HepG2 (cell line): ENCODE measurements around the gene LSM8. TPM values are rescaled to one million over a fixed set of nuclear protein-coding genes. Genes with fewer than 3 reads are reported as not detected.

ENCODE experiments used
- ATAC-seq: fragments of 200-7000 bp; cut with Tn5 transposase; 3 replicates; pipeline ENCODE4 v1.9.1; 2020; ENCODE audit warnings: mild to moderate bottlenecking, moderate library complexity
- BruUV-seq: library from RNA; stranded (reverse); fragments of 400-500 nt; replicated peaks from 2 replicates; lab custom pipeline; 2021; lab: Mats Ljungman, UMichigan
- CTCF ChIA-PET: fragments of 300-600 bp; formaldehyde crosslinking; extraction: SDS; loops from one replicate; lab custom pipeline; 2021; ENCODE audit warnings: low total read pairs, inconsistent platforms, low intra/inter-chr PET ratio; lab: Yijun Ruan, JAX
- POLR2A ChIA-PET: fragments of 350-600 bp; sonication (Branson Sonifier 250); formaldehyde crosslinking; loops from one replicate; lab custom pipeline; 2020; ENCODE audit warnings: antibody characterized with exemption, inconsistent platforms; lab: Yijun Ruan, JAX
- DNase-seq: peaks from one replicate; pipeline ENCODE4 v3.0.0-alpha.2; 2015; ENCODE audit warnings: low spot score
- FAIRE-seq: peaks from 3 replicates; lab custom pipeline; 2011; peaks lifted over from hg19 to GRCh38; lab: Jason Lieb, UNC
- H2AFZ ChIP-seq: one replicate; pipeline ENCODE4 v1.6.1; 2011; ENCODE audit warnings: low read length, inconsistent platforms
- H3K27ac ChIP-seq: fragments of 300-600 bp; 3 replicates; pipeline ENCODE4 v1.8.0; 2011; ENCODE audit warnings: mixed run types, mild to moderate bottlenecking, mixed read lengths, low read length, inconsistent platforms; ENCODE audit not compliant: insufficient read depth; ENCODE audit errors: extremely low read length
- H3K27me3 ChIP-seq, 2 experiments: fragments of 200-600 bp in 1 of 2; 2 replicates in 1 of 2; 3 replicates in 1 of 2; pipeline versions ENCODE4 v1.6.0 to v1.8.0; 2011; ENCODE audit warnings: low read length in 2 of 2, mild to moderate bottlenecking in 2 of 2, moderate library complexity in 2 of 2, inconsistent platforms in 1 of 2; ENCODE audit not compliant: insufficient read depth in 2 of 2, control insufficient read depth in 1 of 2
- H3K36me3 ChIP-seq, 2 experiments: fragments of 200-600 bp in 1 of 2; replicated peaks in 1 of 2; 2 replicates in 1 of 2; 3 replicates in 1 of 2; pipeline versions ENCODE4 v1.5.1 to v1.8.0; 2011; ENCODE audit warnings: low read length in 2 of 2, inconsistent platforms in 1 of 2; ENCODE audit not compliant: insufficient read depth in 2 of 2, control insufficient read depth in 1 of 2
- H3K4me1 ChIP-seq: 2 replicates; pipeline ENCODE4 v1.5.1; 2012; ENCODE audit warnings: low read length, inconsistent platforms; ENCODE audit not compliant: insufficient read depth
- H3K4me2 ChIP-seq: 2 replicates; pipeline ENCODE4 v1.6.0; 2011; ENCODE audit warnings: low read depth, low read length, inconsistent platforms
- H3K4me3 ChIP-seq, 3 experiments: fragments of 200-600 bp in 1 of 3; sonication (generic), shearing (Covaris generic) in 1 of 3; replicated peaks in 1 of 3; 2 replicates each; pipeline ENCODE4 v1.5.1; 2011 to 2016; ENCODE audit warnings: low read length in 3 of 3, inconsistent platforms in 2 of 3, low read depth in 2 of 3, mild to moderate bottlenecking in 2 of 3, control low read depth in 1 of 3, mixed read lengths in 1 of 3; ENCODE audit not compliant: insufficient read depth in 1 of 3
- H3K79me2 ChIP-seq: one replicate; pipeline ENCODE4 v1.6.1; 2011; ENCODE audit warnings: low read length, inconsistent platforms; ENCODE audit not compliant: insufficient read depth
- H3K9ac ChIP-seq: 2 replicates; pipeline ENCODE4 v1.6.0; 2011; ENCODE audit warnings: mild to moderate bottlenecking, low read depth, low read length, inconsistent platforms; ENCODE audit not compliant: insufficient read depth
- H3K9me3 ChIP-seq: 2 replicates; pipeline ENCODE4 v1.5.1; 2012; ENCODE audit warnings: mild to moderate bottlenecking, low read length
- H4K20me1 ChIP-seq: 2 replicates; pipeline ENCODE4 v1.6.0; 2011; ENCODE audit warnings: inconsistent platforms, mild to moderate bottlenecking, low read length, moderate library complexity; ENCODE audit not compliant: insufficient read depth
- HNRNPH1 ChIP-seq: fragments of 200-400 bp; formaldehyde crosslinking; optimal IDR thresholded peaks from 2 replicates; pipeline ENCODE3; 2017; ENCODE audit warnings: mild to moderate bottlenecking, low read depth, low read length
- SMARCC2 ChIP-seq: fragments of 450-650 bp; IDR thresholded peaks from 2 replicates; pipeline ENCODE4 v1.6.1; 2017; ENCODE audit warnings: antibody characterized with exemption, mild to moderate bottlenecking
- ZHX2 ChIP-seq, 2 experiments: sonication (generic) in 1 of 2; formaldehyde crosslinking in 1 of 2; IDR thresholded peaks; 2 replicates each; pipeline versions ENCODE4 v1.6.1 to v1.9.0; 2014 to 2022; ENCODE audit warnings: antibody characterized with exemption in 1 of 2, borderline replicate concordance in 1 of 2, inconsistent platforms in 1 of 2, low read depth in 1 of 2, missing genetic modification reagents in 1 of 2
- ZNF414 ChIP-seq: sonication (generic); formaldehyde crosslinking; IDR thresholded peaks from 2 replicates; pipeline ENCODE4 v1.5.0; 2020; ENCODE audit warnings: missing genetic modification reagents
- ZNF556 ChIP-seq: sonication (generic); formaldehyde crosslinking; IDR thresholded peaks from 2 replicates; pipeline ENCODE4 v1.4.0; 2020; ENCODE audit warnings: mild to moderate bottlenecking, missing genetic modification reagents, borderline replicate concordance
- ZNF766 ChIP-seq: sonication (generic); formaldehyde crosslinking; IDR thresholded peaks from 2 replicates; pipeline ENCODE4 v1.5.0; 2020; ENCODE audit warnings: missing genetic modification reagents, borderline replicate concordance
- ZSCAN25 ChIP-seq: sonication (generic); formaldehyde crosslinking; IDR thresholded peaks from 2 replicates; pipeline ENCODE4 v1.8.0; 2022; ENCODE audit warnings: mild to moderate bottlenecking, missing genetic modification reagents
- WGBS: methylation state at CpG from one replicate; pipeline ENCODE4 v1.1.6; 2017; ENCODE audit warnings: low lambda C conversion rate; 5-methylcytosine and 5-hydroxymethylcytosine counted together
- in situ Hi-C: cut with HindIII; loops from 2 replicates; pipeline ENCODE4 v1.10.0; 2017; ENCODE audit warnings: low pct_unique_long_range_greater_than_20kb; ENCODE audit not compliant: extremely low pct_ligation_motif_present
- intact Hi-C: fragments of 100-400 bp; cut with micrococcal nuclease; formaldehyde crosslinking; loops from one replicate; pipeline ENCODE4 v1.10.0; 2022; ENCODE audit not compliant: unreplicated experiment
- polyA plus RNA-seq, 8 experiments: library from polyadenylated mRNA; depleted of rRNA in 3 of 8; stranded (reverse) in 7 of 8; unstranded in 1 of 8; fragments of >200 nt; fragmentation: Illumina TruSeq in 4 of 8; extraction: Trizol in 4 of 8; gene quantifications; 2 replicates each; pipeline versions ENCODE4 v1.2.1 to v1.2.3, GENCODE V29; 2011 to 2016; ENCODE audit warnings: low read depth in 4 of 8, missing spikeins in 1 of 8, mixed read lengths in 1 of 8; ENCODE audit not compliant: insufficient read depth in 1 of 8
- total RNA-seq, 5 experiments: library from RNA; depleted of rRNA; stranded (reverse); fragments of >200 nt; fragmentation: Illumina TruSeq; extraction: Trizol; gene quantifications; 2 replicates each; pipeline ENCODE4 v1.2.3, GENCODE V29; 2016; ENCODE audit warnings: low read depth in 1 of 5

LSM8 gene
- total and polyA plus RNA-seq, 2 of the 13 experiments (the other 11 are each of a cell fraction or from before 2014, with no cell fraction given), result 44.3 to 67.3 TPM

GRCh38 chr7:118148930-118149329 lies 35.0 kb upstream of the LSM8 start:
- no peak overlapping the region for H3K4me2 ChIP-seq
- no peak overlapping the region for H3K27ac ChIP-seq
- 0% methylated on average over 1 of the region's 2 CpGs for WGBS
- no peaks in the 10 kb centered on the region for H3K36me3 ChIP-seq
- no TSS peak for BruUV-seq
- ChIA-PET POLR2A (no interaction called here), CTCF (no interaction called here)
- H3K4me3 ChIP-seq, result no peak overlapping the region
- no peaks in the 10 kb centered on the region for H3K79me2 ChIP-seq
- no peaks in the 10 kb centered on the region for H3K4me1 ChIP-seq
- TF ChIP-seq SMARCC2, result no peak
- no peak for TF ChIP-seq HNRNPH1
- no peak for TF ChIP-seq ZNF414
- TF ChIP-seq ZNF556, result no peak
- TF ChIP-seq ZNF766 (CRISPR knock-in tag), result no peak
- no peak for TF ChIP-seq ZHX2 (IDR thresholded peaks at IDR 0.05; ENCODE audit: low read depth)
- TF ChIP-seq ZHX2 (CRISPR knock-in tag; IDR thresholded peaks at IDR 0.05; ENCODE audit: borderline replicate concordance), result no peak
- TF ChIP-seq ZSCAN25 (CRISPR knock-in tag), result no peak
- H3K9ac ChIP-seq, result no peak overlapping the region
- no peak overlapping the region for H2AFZ ChIP-seq
- H4K20me1 ChIP-seq, result no peaks in the 10 kb centered on the region
- ATAC-seq (no peak), FAIRE-seq (no peak), DNase-seq (no peak)
- H3K9me3 ChIP-seq, result no peaks in the 10 kb centered on the region
- in situ Hi-C loops, result no loop called here
- H3K27me3 ChIP-seq, result no peaks in the 10 kb centered on the region
- intact Hi-C loops, result no loop called here
